GM23338 (cell line): ENCODE measurements around the gene CAPZA1.

Experiments
- CREB1 ChIP-seq: fragments of 250-450 bp; sonication (Bioruptor Pico); IDR thresholded peaks from 2 replicates; pipeline ENCODE4 v1.5.0; 2020; ENCODE audit warnings: low read depth, mild to moderate bottlenecking, moderate library complexity
- EZH2 ChIP-seq: fragments of 200-600 bp; sonication (generic); IDR thresholded peaks from one replicate; pipeline ENCODE4 v1.8.0; 2017; ENCODE audit warnings: antibody characterized with exemption, mild to moderate bottlenecking, low read depth; ENCODE audit not compliant: unreplicated experiment
- EZH2phosphoT487 ChIP-seq: fragments of 200-600 bp; sonication (generic); IDR thresholded peaks from one replicate; pipeline ENCODE4 v1.8.1; 2018; ENCODE audit warnings: antibody characterized with exemption; ENCODE audit not compliant: unreplicated experiment
- JUNB ChIP-seq: IDR thresholded peaks from one replicate; pipeline ENCODE4 v1.6.1; 2016; ENCODE audit warnings: antibody characterized with exemption; ENCODE audit not compliant: unreplicated experiment
- POLR2AphosphoS5 ChIP-seq: IDR thresholded peaks from 2 replicates; pipeline ENCODE4 v1.6.1; 2016; ENCODE audit warnings: antibody characterized with exemption, low read depth
- STAT1 ChIP-seq: IDR thresholded peaks from one replicate; pipeline ENCODE4 v1.6.1; 2016; ENCODE audit warnings: antibody characterized with exemption; ENCODE audit not compliant: unreplicated experiment
- ZNF331 ChIP-seq: fragments of 250-450 bp; sonication (Bioruptor Pico); IDR thresholded peaks from 2 replicates; pipeline ENCODE4 v1.5.0; 2020; ENCODE audit warnings: low read depth, mild to moderate bottlenecking, moderate library complexity
- TF ChIP-seq, protein P1 (sequence below), 2 experiments: fragments of 200-600 bp in 1 of 2; sonication (generic) in 1 of 2; conservative IDR thresholded peaks; 2 replicates each; pipeline versions ENCODE4 v1.5.1 to v1.6.1; 2016 to 2017; ENCODE audit warnings: antibody characterized with exemption in 2 of 2, low read depth in 2 of 2, mild to moderate bottlenecking in 2 of 2, moderate library complexity in 1 of 2
- TF ChIP-seq, protein P2 (sequence below): IDR thresholded peaks from one replicate; pipeline ENCODE4 v1.6.1; 2018; ENCODE audit warnings: antibody characterized with exemption; ENCODE audit not compliant: unreplicated experiment
- TF ChIP-seq, protein P3 (sequence below): IDR thresholded peaks from 2 replicates; pipeline ENCODE4 v1.6.1; 2016; ENCODE audit warnings: antibody characterized with exemption
- TF ChIP-seq, protein P4 (sequence below): fragments of 250-450 bp; sonication (Bioruptor Pico); IDR thresholded peaks from 2 replicates; pipeline ENCODE4 v1.5.0; 2020; ENCODE audit warnings: mild to moderate bottlenecking, moderate library complexity

DNA sequence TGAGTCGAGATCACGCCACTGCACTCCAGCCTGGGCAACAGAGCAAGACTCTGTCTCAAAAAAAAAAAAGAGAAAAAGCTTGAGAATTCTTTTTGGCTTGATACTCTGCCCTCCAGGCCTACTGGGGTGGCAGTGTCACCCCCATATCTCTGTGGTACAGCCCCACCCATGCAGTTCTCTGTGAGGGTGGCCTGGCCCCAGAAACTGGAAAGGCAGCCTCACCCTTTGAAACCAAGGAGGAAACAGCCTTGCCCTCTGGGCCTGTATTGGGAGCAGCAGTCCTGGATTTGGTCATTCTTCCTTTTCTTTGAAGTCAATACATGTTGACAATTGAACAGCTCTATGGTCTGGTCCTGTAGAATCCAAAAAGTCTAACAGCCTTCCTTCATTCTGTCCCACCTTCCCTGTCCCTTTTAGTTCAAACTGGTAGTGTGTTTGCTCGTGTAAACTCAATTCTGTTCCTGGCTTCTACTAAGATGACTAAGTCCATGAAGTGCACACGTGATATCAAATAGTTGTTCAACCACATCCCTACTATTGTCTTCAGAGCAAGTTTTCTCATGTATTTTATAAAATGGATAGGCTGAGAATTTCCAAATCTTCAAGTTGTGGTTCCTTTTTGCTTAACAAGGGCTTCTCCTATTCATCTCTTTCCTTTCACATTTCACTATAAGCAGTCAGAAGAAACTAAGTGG is 13.9 kb upstream of the CAPZA1 start:
- TF ChIP-seq STAT1 = no peak
- TF ChIP-seq, protein P1, sequence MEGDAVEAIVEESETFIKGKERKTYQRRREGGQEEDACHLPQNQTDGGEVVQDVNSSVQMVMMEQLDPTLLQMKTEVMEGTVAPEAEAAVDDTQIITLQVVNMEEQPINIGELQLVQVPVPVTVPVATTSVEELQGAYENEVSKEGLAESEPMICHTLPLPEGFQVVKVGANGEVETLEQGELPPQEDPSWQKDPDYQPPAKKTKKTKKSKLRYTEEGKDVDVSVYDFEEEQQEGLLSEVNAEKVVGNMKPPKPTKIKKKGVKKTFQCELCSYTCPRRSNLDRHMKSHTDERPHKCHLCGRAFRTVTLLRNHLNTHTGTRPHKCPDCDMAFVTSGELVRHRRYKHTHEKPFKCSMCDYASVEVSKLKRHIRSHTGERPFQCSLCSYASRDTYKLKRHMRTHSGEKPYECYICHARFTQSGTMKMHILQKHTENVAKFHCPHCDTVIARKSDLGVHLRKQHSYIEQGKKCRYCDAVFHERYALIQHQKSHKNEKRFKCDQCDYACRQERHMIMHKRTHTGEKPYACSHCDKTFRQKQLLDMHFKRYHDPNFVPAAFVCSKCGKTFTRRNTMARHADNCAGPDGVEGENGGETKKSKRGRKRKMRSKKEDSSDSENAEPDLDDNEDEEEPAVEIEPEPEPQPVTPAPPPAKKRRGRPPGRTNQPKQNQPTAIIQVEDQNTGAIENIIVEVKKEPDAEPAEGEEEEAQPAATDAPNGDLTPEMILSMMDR (conservative IDR thresholded peaks at IDR 0.05; ENCODE audit: low read depth in 2 of 2) = no peak
- no peak for TF ChIP-seq EZH2
- no peak for TF ChIP-seq POLR2AphosphoS5
- TF ChIP-seq, protein P2, sequence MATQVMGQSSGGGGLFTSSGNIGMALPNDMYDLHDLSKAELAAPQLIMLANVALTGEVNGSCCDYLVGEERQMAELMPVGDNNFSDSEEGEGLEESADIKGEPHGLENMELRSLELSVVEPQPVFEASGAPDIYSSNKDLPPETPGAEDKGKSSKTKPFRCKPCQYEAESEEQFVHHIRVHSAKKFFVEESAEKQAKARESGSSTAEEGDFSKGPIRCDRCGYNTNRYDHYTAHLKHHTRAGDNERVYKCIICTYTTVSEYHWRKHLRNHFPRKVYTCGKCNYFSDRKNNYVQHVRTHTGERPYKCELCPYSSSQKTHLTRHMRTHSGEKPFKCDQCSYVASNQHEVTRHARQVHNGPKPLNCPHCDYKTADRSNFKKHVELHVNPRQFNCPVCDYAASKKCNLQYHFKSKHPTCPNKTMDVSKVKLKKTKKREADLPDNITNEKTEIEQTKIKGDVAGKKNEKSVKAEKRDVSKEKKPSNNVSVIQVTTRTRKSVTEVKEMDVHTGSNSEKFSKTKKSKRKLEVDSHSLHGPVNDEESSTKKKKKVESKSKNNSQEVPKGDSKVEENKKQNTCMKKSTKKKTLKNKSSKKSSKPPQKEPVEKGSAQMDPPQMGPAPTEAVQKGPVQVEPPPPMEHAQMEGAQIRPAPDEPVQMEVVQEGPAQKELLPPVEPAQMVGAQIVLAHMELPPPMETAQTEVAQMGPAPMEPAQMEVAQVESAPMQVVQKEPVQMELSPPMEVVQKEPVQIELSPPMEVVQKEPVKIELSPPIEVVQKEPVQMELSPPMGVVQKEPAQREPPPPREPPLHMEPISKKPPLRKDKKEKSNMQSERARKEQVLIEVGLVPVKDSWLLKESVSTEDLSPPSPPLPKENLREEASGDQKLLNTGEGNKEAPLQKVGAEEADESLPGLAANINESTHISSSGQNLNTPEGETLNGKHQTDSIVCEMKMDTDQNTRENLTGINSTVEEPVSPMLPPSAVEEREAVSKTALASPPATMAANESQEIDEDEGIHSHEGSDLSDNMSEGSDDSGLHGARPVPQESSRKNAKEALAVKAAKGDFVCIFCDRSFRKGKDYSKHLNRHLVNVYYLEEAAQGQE = no peak
- TF ChIP-seq, protein P3, sequence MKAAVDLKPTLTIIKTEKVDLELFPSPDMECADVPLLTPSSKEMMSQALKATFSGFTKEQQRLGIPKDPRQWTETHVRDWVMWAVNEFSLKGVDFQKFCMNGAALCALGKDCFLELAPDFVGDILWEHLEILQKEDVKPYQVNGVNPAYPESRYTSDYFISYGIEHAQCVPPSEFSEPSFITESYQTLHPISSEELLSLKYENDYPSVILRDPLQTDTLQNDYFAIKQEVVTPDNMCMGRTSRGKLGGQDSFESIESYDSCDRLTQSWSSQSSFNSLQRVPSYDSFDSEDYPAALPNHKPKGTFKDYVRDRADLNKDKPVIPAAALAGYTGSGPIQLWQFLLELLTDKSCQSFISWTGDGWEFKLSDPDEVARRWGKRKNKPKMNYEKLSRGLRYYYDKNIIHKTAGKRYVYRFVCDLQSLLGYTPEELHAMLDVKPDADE = no peak
- TF ChIP-seq EZH2phosphoT487 = no peak
- no peak for TF ChIP-seq JUNB
- no peak for TF ChIP-seq CREB1 (CRISPR knock-in tag)
- TF ChIP-seq ZNF331 (CRISPR knock-in tag) = no peak
- TF ChIP-seq, protein P4, sequence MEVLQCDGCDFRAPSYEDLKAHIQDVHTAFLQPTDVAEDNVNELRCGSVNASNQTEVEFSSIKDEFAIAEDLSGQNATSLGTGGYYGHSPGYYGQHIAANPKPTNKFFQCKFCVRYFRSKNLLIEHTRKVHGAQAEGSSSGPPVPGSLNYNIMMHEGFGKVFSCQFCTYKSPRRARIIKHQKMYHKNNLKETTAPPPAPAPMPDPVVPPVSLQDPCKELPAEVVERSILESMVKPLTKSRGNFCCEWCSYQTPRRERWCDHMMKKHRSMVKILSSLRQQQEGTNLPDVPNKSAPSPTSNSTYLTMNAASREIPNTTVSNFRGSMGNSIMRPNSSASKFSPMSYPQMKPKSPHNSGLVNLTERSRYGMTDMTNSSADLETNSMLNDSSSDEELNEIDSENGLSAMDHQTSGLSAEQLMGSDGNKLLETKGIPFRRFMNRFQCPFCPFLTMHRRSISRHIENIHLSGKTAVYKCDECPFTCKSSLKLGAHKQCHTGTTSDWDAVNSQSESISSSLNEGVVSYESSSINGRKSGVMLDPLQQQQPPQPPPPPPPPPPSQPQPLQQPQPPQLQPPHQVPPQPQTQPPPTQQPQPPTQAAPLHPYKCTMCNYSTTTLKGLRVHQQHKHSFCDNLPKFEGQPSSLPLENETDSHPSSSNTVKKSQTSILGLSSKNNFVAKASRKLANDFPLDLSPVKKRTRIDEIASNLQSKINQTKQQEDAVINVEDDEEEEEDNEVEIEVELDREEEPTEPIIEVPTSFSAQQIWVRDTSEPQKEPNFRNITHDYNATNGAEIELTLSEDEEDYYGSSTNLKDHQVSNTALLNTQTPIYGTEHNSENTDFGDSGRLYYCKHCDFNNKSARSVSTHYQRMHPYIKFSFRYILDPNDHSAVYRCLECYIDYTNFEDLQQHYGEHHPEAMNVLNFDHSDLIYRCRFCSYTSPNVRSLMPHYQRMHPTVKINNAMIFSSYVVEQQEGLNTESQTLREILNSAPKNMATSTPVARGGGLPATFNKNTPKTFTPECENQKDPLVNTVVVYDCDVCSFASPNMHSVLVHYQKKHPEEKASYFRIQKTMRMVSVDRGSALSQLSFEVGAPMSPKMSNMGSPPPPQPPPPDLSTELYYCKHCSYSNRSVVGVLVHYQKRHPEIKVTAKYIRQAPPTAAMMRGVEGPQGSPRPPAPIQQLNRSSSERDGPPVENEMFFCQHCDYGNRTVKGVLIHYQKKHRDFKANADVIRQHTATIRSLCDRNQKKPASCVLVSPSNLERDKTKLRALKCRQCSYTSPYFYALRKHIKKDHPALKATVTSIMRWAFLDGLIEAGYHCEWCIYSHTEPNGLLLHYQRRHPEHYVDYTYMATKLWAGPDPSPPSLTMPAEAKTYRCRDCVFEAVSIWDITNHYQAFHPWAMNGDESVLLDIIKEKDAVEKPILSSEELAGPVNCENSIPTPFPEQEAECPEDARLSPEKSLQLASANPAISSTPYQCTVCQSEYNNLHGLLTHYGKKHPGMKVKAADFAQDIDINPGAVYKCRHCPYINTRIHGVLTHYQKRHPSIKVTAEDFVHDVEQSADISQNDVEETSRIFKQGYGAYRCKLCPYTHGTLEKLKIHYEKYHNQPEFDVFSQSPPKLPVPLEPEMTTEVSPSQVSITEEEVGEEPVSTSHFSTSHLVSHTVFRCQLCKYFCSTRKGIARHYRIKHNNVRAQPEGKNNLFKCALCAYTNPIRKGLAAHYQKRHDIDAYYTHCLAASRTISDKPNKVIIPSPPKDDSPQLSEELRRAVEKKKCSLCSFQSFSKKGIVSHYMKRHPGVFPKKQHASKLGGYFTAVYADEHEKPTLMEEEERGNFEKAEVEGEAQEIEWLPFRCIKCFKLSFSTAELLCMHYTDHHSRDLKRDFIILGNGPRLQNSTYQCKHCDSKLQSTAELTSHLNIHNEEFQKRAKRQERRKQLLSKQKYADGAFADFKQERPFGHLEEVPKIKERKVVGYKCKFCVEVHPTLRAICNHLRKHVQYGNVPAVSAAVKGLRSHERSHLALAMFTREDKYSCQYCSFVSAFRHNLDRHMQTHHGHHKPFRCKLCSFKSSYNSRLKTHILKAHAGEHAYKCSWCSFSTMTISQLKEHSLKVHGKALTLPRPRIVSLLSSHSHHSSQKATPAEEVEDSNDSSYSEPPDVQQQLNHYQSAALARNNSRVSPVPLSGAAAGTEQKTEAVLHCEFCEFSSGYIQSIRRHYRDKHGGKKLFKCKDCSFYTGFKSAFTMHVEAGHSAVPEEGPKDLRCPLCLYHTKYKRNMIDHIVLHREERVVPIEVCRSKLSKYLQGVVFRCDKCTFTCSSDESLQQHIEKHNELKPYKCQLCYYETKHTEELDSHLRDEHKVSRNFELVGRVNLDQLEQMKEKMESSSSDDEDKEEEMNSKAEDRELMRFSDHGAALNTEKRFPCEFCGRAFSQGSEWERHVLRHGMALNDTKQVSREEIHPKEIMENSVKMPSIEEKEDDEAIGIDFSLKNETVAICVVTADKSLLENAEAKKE = no peak
